ENCODE results near the gene CATSPERZ. TPM values are rescaled to one million over a fixed set of nuclear protein-coding genes. Genes with fewer than 3 reads are reported as not detected.

Gene CATSPERZ
- total and polyA plus RNA-seq, 7 experiments from 2014 or later, result 0.60 TPM; not detected in 6

- H3K27me3 Mint-ChIP-seq, result peaks cover 35 to 51% (median 37%) of the 10 kb centered on the region in 5 donors
- CTCF ChIA-PET, result no interaction called here
- peak within 1 kb of the TSS in 2 of 9 donors; percentile 41 to 50 for H3K27ac Mint-ChIP-seq
Observed at GRCh38 chr11:64291262-64291751, 8.9 kb upstream of the CATSPERZ start, which contains the start of gene KCNK4. KCNK4 (plus strand) TSS chr11:64291302; CDS start chr11:64293019, 1,717 bp downstream.

GRCh38 chr11:64291752-64292459, 8.3 kb upstream of the CATSPERZ start:
- intact Hi-C loops (cut with micrococcal nuclease), result loop anchor here in 1 of 2 donors (1.0 kb wide), 1 partner anchor 9 kb away; no protein-coding TSS in a partner anchor
- H3K9me3 ChIP-seq (ENCODE audit: control insufficient read depth in 2 of 3, low read length in 3 of 3), result no peaks in the 10 kb centered on the region
- peaks cover 5 to 11% (median 8%) of the 10 kb centered on the region in 7 donors for H3K4me1 Mint-ChIP-seq
- H3K4me1 ChIP-seq (ENCODE audit: control insufficient read depth in 2 of 2, insufficient read depth in 2 of 2, low read length in 2 of 2), result no peaks in the 10 kb centered on the region
- ATAC-seq, result peak; percentile 57
- H3K27ac Mint-ChIP-seq, result no peak overlapping the region
- H3K4me3 Mint-ChIP-seq, result peak overlapping the region in 3 of 10 donors; percentile 57 to 83 (median 77)
- no peak overlapping the region for H3K27ac ChIP-seq (ENCODE audit: low read depth, low read length)
- peaks cover 0 to 11% of the 10 kb centered on the region in 2 donors for H3K27me3 ChIP-seq (ENCODE audit: control insufficient read depth in 2 of 2, insufficient read depth in 2 of 2, low read length in 2 of 2)
- peaks cover 0 to 3% (median 0%) of the 10 kb centered on the region in 5 donors for H3K36me3 Mint-ChIP-seq
- ChIA-PET CTCF (no interaction called here), POLR2A (interaction anchor here (1.3 kb wide), 1 partner anchor 106 kb away, joined by 6 read pairs; the partner anchor contains the start of gene STIP1)
- peaks cover 39 to 57% (median 43%) of the 10 kb centered on the region in 5 donors for H3K27me3 Mint-ChIP-seq
- H3K36me3 ChIP-seq (ENCODE audit: control insufficient read depth in 2 of 3, insufficient read depth in 3 of 3, low read length in 3 of 3), result no peaks in the 10 kb centered on the region
- DNase-seq, result peak in 3 of 9 donors; percentile 25 to 28 (median 27)
- no peak overlapping the region for H3K4me3 ChIP-seq (ENCODE audit: low read length)
- H3K9me3 Mint-ChIP-seq, result peaks cover 0 to 2% (median 0%) of the 10 kb centered on the region in 11 donors

More at GRCh38 chr11:64291262-64291751, 8.9 kb upstream of the CATSPERZ start, which contains the start of gene KCNK4:
- H3K27ac ChIP-seq (ENCODE audit: low read depth, low read length), result no peak within 1 kb of the TSS
- Mint-ChIP-seq H3K4me3 (peak within 1 kb of the TSS; percentile 28 to 88 (median 66)), H3K9me3 (peaks cover 0 to 2% (median 0%) of the 10 kb centered on the region in 11 donors), H3K36me3 (peaks cover 0 to 3% (median 0%) of the 10 kb centered on the region in 5 donors), H3K4me1 (peaks cover 11 to 17% (median 14%) of the 10 kb centered on the region in 7 donors)
- POLR2A ChIA-PET, result no interaction called here
- H3K4me3 ChIP-seq (ENCODE audit: low read length), result no peak within 1 kb of the TSS
- peaks cover 0 to 9% of the 10 kb centered on the region in 2 donors for H3K27me3 ChIP-seq (ENCODE audit: control insufficient read depth in 2 of 2, insufficient read depth in 2 of 2, low read length in 2 of 2)
- H3K4me1 ChIP-seq (ENCODE audit: control insufficient read depth in 2 of 2, insufficient read depth in 2 of 2, low read length in 2 of 2), result peaks cover 0 to under 1% of the 10 kb centered on the region in 2 donors
- DNase-seq (no peak), ATAC-seq (no peak)
- intact Hi-C loops (cut with micrococcal nuclease), result no loop called here
- H3K36me3 ChIP-seq (ENCODE audit: control insufficient read depth in 2 of 3, insufficient read depth in 3 of 3, low read length in 3 of 3), result no peaks in the 10 kb centered on the region
- H3K9me3 ChIP-seq (ENCODE audit: control insufficient read depth in 2 of 3, low read length in 3 of 3), result no peaks in the 10 kb centered on the region

GRCh38 chr11:64292460-64293254, 7.5 kb upstream of the CATSPERZ start:
- Mint-ChIP-seq H3K27me3 (peaks cover 45 to 65% (median 51%) of the 10 kb centered on the region in 5 donors), H3K4me1 (peaks cover 9 to 13% (median 10%) of the 10 kb centered on the region in 7 donors), H3K27ac (peak overlapping the region in 1 of 9 donors; percentile 43), H3K9me3 (peaks cover 0 to 2% (median 0%) of the 10 kb centered on the region in 11 donors), H3K36me3 (peaks cover 0 to 3% (median 0%) of the 10 kb centered on the region in 5 donors), H3K4me3 (peak overlapping the region in 9 of 10 donors; percentile 36 to 83 (median 66))
- Histone ChIP-seq H3K4me3 (ENCODE audit: low read length) (no peak overlapping the region), H3K9me3 (ENCODE audit: control insufficient read depth in 2 of 3, low read length in 3 of 3) (no peaks in the 10 kb centered on the region), H3K27me3 (ENCODE audit: control insufficient read depth in 2 of 2, insufficient read depth in 2 of 2, low read length in 2 of 2) (peaks cover 0 to 15% of the 10 kb centered on the region in 2 donors), H3K36me3 (ENCODE audit: control insufficient read depth in 2 of 3, insufficient read depth in 3 of 3, low read length in 3 of 3) (no peaks in the 10 kb centered on the region), H3K27ac (ENCODE audit: low read depth, low read length) (no peak overlapping the region), H3K4me1 (ENCODE audit: control insufficient read depth in 2 of 2, insufficient read depth in 2 of 2, low read length in 2 of 2) (no peaks in the 10 kb centered on the region)
- ChIA-PET POLR2A (interaction anchor here (1.1 to 1.3 kb wide), 2 partner anchors 8 to 107 kb away, joined by 3 to 6 read pairs; partner anchors contain the start of genes BAD and STIP1), CTCF (interaction anchor here (0.5 kb wide), 1 partner anchor 88 kb away, joined by 3 read pairs; no protein-coding TSS in a partner anchor)
- ATAC-seq (no peak), DNase-seq (no peak)
- intact Hi-C loops (cut with micrococcal nuclease), result loop anchor here in 1 of 2 donors (1.0 kb wide), 1 partner anchor 9 kb away; no protein-coding TSS in a partner anchor

- H3K36me3 Mint-ChIP-seq, result peaks cover 0 to 3% (median 0%) of the 10 kb centered on the region in 5 donors
- no peak overlapping the region for H3K4me3 Mint-ChIP-seq
- POLR2A ChIA-PET, result interaction anchor here (0.6 to 0.7 kb wide), 2 partner anchors 68 to 104 kb away, joined by 3 read pairs; no protein-coding TSS in a partner anchor
- peaks cover 1 to 9% of the 10 kb centered on the region in 2 donors for H3K4me1 ChIP-seq (ENCODE audit: control insufficient read depth in 2 of 2, insufficient read depth in 2 of 2, low read length in 2 of 2)
- H3K9me3 ChIP-seq (ENCODE audit: control insufficient read depth in 2 of 3, low read length in 3 of 3), result no peaks in the 10 kb centered on the region
- CTCF ChIA-PET, result interaction anchor here (0.9 kb wide), 1 partner anchor 91 kb away, joined by 4 read pairs; no protein-coding TSS in a partner anchor
- intact Hi-C loops (cut with micrococcal nuclease), result no loop called here
- H3K36me3 ChIP-seq (ENCODE audit: control insufficient read depth in 2 of 3, insufficient read depth in 3 of 3, low read length in 3 of 3), result no peaks in the 10 kb centered on the region
- H3K27ac ChIP-seq (ENCODE audit: low read depth, low read length), result no peak overlapping the region
- DNase-seq (no peak), ATAC-seq (no peak)
- peaks cover 0 to 4% (median 0%) of the 10 kb centered on the region in 11 donors for H3K9me3 Mint-ChIP-seq
- H3K27ac Mint-ChIP-seq, result peak overlapping the region in 1 of 9 donors; percentile 20
- H3K27me3 ChIP-seq (ENCODE audit: control insufficient read depth in 2 of 2, insufficient read depth in 2 of 2, low read length in 2 of 2), result peaks cover 3 to 24% of the 10 kb centered on the region in 2 donors
- no peak overlapping the region for H3K4me3 ChIP-seq (ENCODE audit: low read length)
- peaks cover 57 to 84% (median 64%) of the 10 kb centered on the region in 5 donors for H3K27me3 Mint-ChIP-seq
- H3K4me1 Mint-ChIP-seq, result peaks cover 12 to 23% (median 18%) of the 10 kb centered on the region in 7 donors
Observed at GRCh38 chr11:64294774-64295173, 5.4 kb upstream of the CATSPERZ start.

GRCh38 chr11:64295760-64296159, 4.4 kb upstream of the CATSPERZ start:
- ATAC-seq (no peak), DNase-seq (no peak)
- peaks cover 58 to 86% (median 69%) of the 10 kb centered on the region in 5 donors for H3K27me3 Mint-ChIP-seq
- peaks cover 0 to under 1% (median 0%) of the 10 kb centered on the region in 5 donors for H3K36me3 Mint-ChIP-seq
- H3K4me3 Mint-ChIP-seq, result no peak overlapping the region
- Histone ChIP-seq H3K9me3 (ENCODE audit: control insufficient read depth in 2 of 3, low read length in 3 of 3) (no peaks in the 10 kb centered on the region), H3K27me3 (ENCODE audit: control insufficient read depth in 2 of 2, insufficient read depth in 2 of 2, low read length in 2 of 2) (peaks cover 3 to 29% of the 10 kb centered on the region in 2 donors), H3K4me1 (ENCODE audit: control insufficient read depth in 2 of 2, insufficient read depth in 2 of 2, low read length in 2 of 2) (peaks cover 11 to 19% of the 10 kb centered on the region in 2 donors), H3K4me3 (ENCODE audit: low read length) (no peak overlapping the region), H3K36me3 (ENCODE audit: control insufficient read depth in 2 of 3, insufficient read depth in 3 of 3, low read length in 3 of 3) (no peaks in the 10 kb centered on the region), H3K27ac (ENCODE audit: low read depth, low read length) (no peak overlapping the region)
- intact Hi-C loops (cut with micrococcal nuclease), result no loop called here
- peaks cover 20 to 30% (median 20%) of the 10 kb centered on the region in 7 donors for H3K4me1 Mint-ChIP-seq
- no peak overlapping the region for H3K27ac Mint-ChIP-seq
- ChIA-PET POLR2A (interaction anchor here (0.9 kb wide), 1 partner anchor 9 kb away, joined by 3 read pairs; no protein-coding TSS in a partner anchor), CTCF (interaction anchor here (0.7 to 0.9 kb wide), 2 partner anchors 26 to 92 kb away, joined by 3 to 4 read pairs; no protein-coding TSS in a partner anchor)
- peaks cover 0 to 3% (median 0%) of the 10 kb centered on the region in 11 donors for H3K9me3 Mint-ChIP-seq

Measured in naive thymus-derived CD4-positive, alpha-beta T cell (primary cell).